ENCODE data around the gene COX19.

Gene COX19

GRCh38 chr7:972110-972509 lies 3.2 kb downstream of the COX19 start:
- Histone ChIP-seq H3K4me3 (replicated peaks; ENCODE audit: insufficient read depth, low read length) (no peak overlapping the region), H3K27ac (replicated peaks) (no peak overlapping the region), H3K27me3 (ENCODE audit: insufficient read depth, poor library complexity, severe bottlenecking) (no peaks in the 10 kb centered on the region)
- no peak for DNase-seq (ENCODE audit: low read depth in 1 of 2, low spot score in 1 of 2)
- no peak for TF ChIP-seq SPI1 (IDR thresholded peaks at IDR 0.05; ENCODE audit: borderline replicate concordance, low read depth)
- TF ChIP-seq GABPA (IDR thresholded peaks at IDR 0.05; ENCODE audit: low read depth) = no peak
- no peak for TF ChIP-seq POLR2AphosphoS5 (IDR thresholded peaks at IDR 0.05; ENCODE audit: low read depth)
- no peak for TF ChIP-seq REST (IDR thresholded peaks at IDR 0.05; ENCODE audit: insufficient replicate concordance, low read depth)
- TF ChIP-seq CTCF (IDR thresholded peaks at IDR 0.05; ENCODE audit: insufficient read depth, low read length) = no peak

- DNase-seq (ENCODE audit: low read depth in 1 of 2, low spot score in 1 of 2) = no peak
- Histone ChIP-seq H3K27me3 (ENCODE audit: insufficient read depth, poor library complexity, severe bottlenecking) (no peaks in the 10 kb centered on the region), H3K27ac (replicated peaks) (no peak overlapping the region), H3K4me3 (replicated peaks; ENCODE audit: insufficient read depth, low read length) (no peak overlapping the region)
- no peak for TF ChIP-seq REST (IDR thresholded peaks at IDR 0.05; ENCODE audit: insufficient replicate concordance, low read depth)
Measured at GRCh38 chr7:970744-971143, 4.6 kb downstream of the COX19 start.

- Histone ChIP-seq H3K4me3 (replicated peaks; ENCODE audit: insufficient read depth, low read length) (no peak overlapping the region), H3K27me3 (ENCODE audit: insufficient read depth, poor library complexity, severe bottlenecking) (no peaks in the 10 kb centered on the region), H3K27ac (replicated peaks) (no peak overlapping the region)
- no peak for DNase-seq (ENCODE audit: low read depth in 1 of 2, low spot score in 1 of 2)
- TF ChIP-seq GABPA (IDR thresholded peaks at IDR 0.05; ENCODE audit: low read depth) (no peak), CTCF (IDR thresholded peaks at IDR 0.05; ENCODE audit: insufficient read depth, low read length) (no peak), SPI1 (IDR thresholded peaks at IDR 0.05; ENCODE audit: borderline replicate concordance, low read depth) (no peak), POLR2AphosphoS5 (IDR thresholded peaks at IDR 0.05; ENCODE audit: low read depth) (no peak), REST (IDR thresholded peaks at IDR 0.05; ENCODE audit: insufficient replicate concordance, low read depth) (no peak)
Measured at GRCh38 chr7:969403-969802, 5.9 kb downstream of the COX19 start.
